Neural cell (in vitro differentiated cells): Measurements from ENCODE around the gene ATP5F1D.

Experiments used
- CTCF ChIP-seq: fragments of 450-650 bp; IDR thresholded peaks from 2 replicates; pipeline ENCODE4 v1.5.1; 2014; ENCODE audit warnings: antibody characterized with exemption, mild to moderate bottlenecking, moderate library complexity; ENCODE audit not compliant: poor library complexity, severe bottlenecking
- EZH2 ChIP-seq: fragments of 200-600, 300-800 bp; shearing (Covaris generic), sonication (generic); IDR thresholded peaks from 2 replicates; pipeline ENCODE4 v1.6.1; 2014; ENCODE audit warnings: antibody characterized with exemption, low read length, borderline replicate concordance, mild to moderate bottlenecking; ENCODE audit not compliant: insufficient read depth, poor library complexity, severe bottlenecking
- POLR2AphosphoS5 ChIP-seq: IDR thresholded peaks from 2 replicates; pipeline ENCODE4 v1.6.1; 2012
- RAD21 ChIP-seq: fragments of 450-650 bp; conservative IDR thresholded peaks from 2 replicates; pipeline ENCODE4 v1.6.1; 2014; ENCODE audit warnings: antibody characterized with exemption, mild to moderate bottlenecking, moderate library complexity
- REST ChIP-seq: IDR thresholded peaks from 2 replicates; pipeline ENCODE4 v1.6.1; 2012; ENCODE audit warnings: borderline replicate concordance
- SMC3 ChIP-seq: fragments of 450-650 bp; conservative IDR thresholded peaks from 2 replicates; pipeline ENCODE4 v1.6.1; 2014; ENCODE audit warnings: antibody characterized with exemption, mild to moderate bottlenecking, moderate library complexity; ENCODE audit not compliant: poor library complexity

- TF ChIP-seq CTCF (no peak), POLR2AphosphoS5 (no peak), REST (no peak), SMC3 (no peak), RAD21 (no peak), EZH2 (no peak)
Measured at GRCh38 chr19:1252221-1252820, 10.8 kb downstream of the ATP5F1D start.
